GM21360 (cell line): ENCODE results near the gene THOP1.

Experiments used
- ATAC-seq: cut with Tn5 transposase; IDR thresholded peaks from one replicate; pipeline ENCODE4 v1.9.1; 2021; ENCODE audit warnings: mild to moderate bottlenecking, moderate library complexity; ENCODE audit not compliant: unreplicated experiment

THOP1 gene

GRCh38 chr19:2761876-2762782 lies 23.2 kb upstream of the THOP1 start:
- no peak for ATAC-seq

- ATAC-seq: no peak
Measured at GRCh38 chr19:2762783-2763496, 22.4 kb upstream of the THOP1 start.

- ATAC-seq: no peak
Measured at GRCh38 chr19:2763687-2764086, 21.6 kb upstream of the THOP1 start.

- ATAC-seq: no peak
Measured at GRCh38 chr19:2764945-2765344, 20.4 kb upstream of the THOP1 start.

GRCh38 chr19:2765376-2765775 lies 19.9 kb upstream of the THOP1 start:
- no peak for ATAC-seq

- ATAC-seq: no peak
Measured at GRCh38 chr19:2766594-2767372, 18.5 kb upstream of the THOP1 start.

GRCh38 chr19:2767688-2768087 lies 17.6 kb upstream of the THOP1 start:
- ATAC-seq: no peak

GRCh38 chr19:2768365-2769132 lies 16.8 kb upstream of the THOP1 start:
- no peak for ATAC-seq

GRCh38 chr19:2769218-2769617 lies 16.1 kb upstream of the THOP1 start:
- ATAC-seq: no peak

GRCh38 chr19:2770055-2771013 lies 15.0 kb upstream of the THOP1 start:
- ATAC-seq: no peak

- ATAC-seq: no peak
Measured at GRCh38 chr19:2771786-2772674, 13.3 kb upstream of the THOP1 start.

- ATAC-seq: no peak
Measured at GRCh38 chr19:2774083-2774679, 11.1 kb upstream of the THOP1 start.

- no peak for ATAC-seq
Measured at GRCh38 chr19:2774953-2775555, 10.2 kb upstream of the THOP1 start.

GRCh38 chr19:2775556-2776430 lies 9.5 kb upstream of the THOP1 start:
- ATAC-seq: no peak

- ATAC-seq: no peak
Measured at GRCh38 chr19:2777952-2778683, 7.2 kb upstream of the THOP1 start.

- ATAC-seq: no peak
Measured at GRCh38 chr19:2779121-2779740, 6.1 kb upstream of the THOP1 start.
